ENCODE data around the gene CCR5.
"Not testable (repeated sequence)": the region's sequence is repeated elsewhere in the genome, so short reads cannot be mapped to it uniquely, and the experiment has no call there.

CCR5 gene

GRCh38 chr3:46383951-46384330 is 13.2 kb downstream of the CCR5 start:
- no peaks in the 10 kb centered on the region for H3K4me1 ChIP-seq (ENCODE audit: control insufficient read depth, insufficient read depth, low read length)
- TF ChIP-seq ZBTB49 (tag by site-specific recombination; IDR thresholded peaks at IDR 0.05; ENCODE audit: low read depth), result no peak
- TF ChIP-seq ELK4 (IDR thresholded peaks at IDR 0.05; ENCODE audit: borderline replicate concordance, low read depth, low read length), result no peak
- TF ChIP-seq ZBTB17 (tag by site-specific recombination; IDR thresholded peaks at IDR 0.05), result no peak
- no peak for TF ChIP-seq ZNF311 (tag by site-specific recombination; IDR thresholded peaks at IDR 0.05; ENCODE audit: borderline replicate concordance)
- no peak for TF ChIP-seq ZNF416 (tag by site-specific recombination; IDR thresholded peaks at IDR 0.05)
- TF ChIP-seq ZNF677 (tag by site-specific recombination; IDR thresholded peaks at IDR 0.05), result no peak
- TF ChIP-seq ZNF23 (tag by site-specific recombination; IDR thresholded peaks at IDR 0.05; ENCODE audit: borderline replicate concordance), result no peak
- TF ChIP-seq SP3 (tag by site-specific recombination; IDR thresholded peaks at IDR 0.05), result no peak
- TF ChIP-seq ZNF18 (tag by site-specific recombination; IDR thresholded peaks at IDR 0.05), result no peak
- TF ChIP-seq OVOL3 (tag by site-specific recombination; IDR thresholded peaks at IDR 0.05), result no peak
- no peak for TF ChIP-seq ZNF837 (tag by site-specific recombination; IDR thresholded peaks at IDR 0.05)
- no peak for TF ChIP-seq YY2 (tag by site-specific recombination; IDR thresholded peaks at IDR 0.05)
- no peak for TF ChIP-seq ZNF366 (tag by site-specific recombination; conservative IDR thresholded peaks at IDR 0.05)
- H3K9me3 ChIP-seq (ENCODE audit: control insufficient read depth, insufficient read depth, low read depth, low read length), result no peaks in the 10 kb centered on the region
- H3K4me3 ChIP-seq (ENCODE audit: low read depth, low read length), result no peak overlapping the region
- ChIA-PET POLR2A (no interaction called here), CTCF (interaction anchor here (1.5 to 1.9 kb wide), 2 partner anchors 66 to 305 kb away, joined by 4 to 7 read pairs; no protein-coding TSS in a partner anchor)
- H3K27ac ChIP-seq (ENCODE audit: extremely low read depth, low read depth, low read length), result no peak overlapping the region
- H3K36me3 ChIP-seq (ENCODE audit: control insufficient read depth in 2 of 2, insufficient read depth in 1 of 2, low read length in 2 of 2), result no peaks in the 10 kb centered on the region

- no peaks in the 10 kb centered on the region for H3K9me3 ChIP-seq (ENCODE audit: control insufficient read depth, insufficient read depth, low read depth, low read length)
- H3K4me3 ChIP-seq (ENCODE audit: low read depth, low read length), result no peak overlapping the region
- H3K36me3 ChIP-seq (ENCODE audit: control insufficient read depth in 2 of 2, insufficient read depth in 1 of 2, low read length in 2 of 2), result no peaks in the 10 kb centered on the region
- CTCF ChIA-PET, result interaction anchor here (0.6 kb wide), 2 partner anchors 10 to 12 kb away, joined by 3 to 4 read pairs; no protein-coding TSS in a partner anchor
- H3K27ac ChIP-seq (ENCODE audit: extremely low read depth, low read depth, low read length), result no peak overlapping the region
- no peaks in the 10 kb centered on the region for H3K4me1 ChIP-seq (ENCODE audit: control insufficient read depth, insufficient read depth, low read length)
- POLR2A ChIA-PET, result no interaction called here
- TF ChIP-seq ZNF837 (tag by site-specific recombination; IDR thresholded peaks at IDR 0.05) (no peak), ZNF449 (tag by site-specific recombination; IDR thresholded peaks at IDR 0.05) (no peak), ZNF133 (tag by site-specific recombination; IDR thresholded peaks at IDR 0.05) (no peak), KLF7 (tag by site-specific recombination; IDR thresholded peaks at IDR 0.05; ENCODE audit: borderline replicate concordance) (no peak), ZNF664 (tag by site-specific recombination; IDR thresholded peaks at IDR 0.05) (no peak), ZNF777 (tag by site-specific recombination; IDR thresholded peaks at IDR 0.05; ENCODE audit: borderline replicate concordance) (no peak), ZNF354C (tag by site-specific recombination; IDR thresholded peaks at IDR 0.05; ENCODE audit: borderline replicate concordance, low read depth) (no peak)
These were observed 15.5 kb downstream of the CCR5 start for GRCh38 chr3:46386205-46386604.

GRCh38 chr3:46388847-46389246 is 18.1 kb downstream of the CCR5 start:
- POLR2A ChIA-PET; H3K9me3 ChIP-seq (ENCODE audit: control insufficient read depth, insufficient read depth, low read depth, low read length); H3K27ac ChIP-seq (ENCODE audit: extremely low read depth, low read depth, low read length); H3K36me3 ChIP-seq (ENCODE audit: control insufficient read depth in 2 of 2, insufficient read depth in 1 of 2, low read length in 2 of 2); H3K4me3 ChIP-seq (ENCODE audit: low read depth, low read length); H3K4me1 ChIP-seq (ENCODE audit: control insufficient read depth, insufficient read depth, low read length): not testable (repeated sequence)
- CTCF ChIA-PET, result interaction anchor here (1.1 kb wide), 1 partner anchor 11 kb away, joined by 3 read pairs; no protein-coding TSS in a partner anchor
